PC-3 (cell line): ENCODE measurements around the gene MPND.

ENCODE experiments used
- EZH2 ChIP-seq: fragments of 300-600 bp; sonication (generic); IDR thresholded peaks from one replicate; pipeline ENCODE4 v1.6.1; 2017; ENCODE audit warnings: antibody characterized with exemption, mild to moderate bottlenecking, low read length; ENCODE audit not compliant: unreplicated experiment
- EZH2phosphoT487 ChIP-seq: fragments of 300-600 bp; sonication (generic); IDR thresholded peaks from 2 replicates; pipeline ENCODE4 v1.6.1; 2018; ENCODE audit warnings: mild to moderate bottlenecking, antibody characterized with exemption, low read length, borderline replicate concordance
- TF ChIP-seq, protein P1 (sequence below): fragments of 300-600 bp; sonication (generic); conservative IDR thresholded peaks from 2 replicates; pipeline ENCODE4 v1.5.1; 2017; ENCODE audit warnings: antibody characterized with exemption, low read depth, mild to moderate bottlenecking, low read length

DNA sequence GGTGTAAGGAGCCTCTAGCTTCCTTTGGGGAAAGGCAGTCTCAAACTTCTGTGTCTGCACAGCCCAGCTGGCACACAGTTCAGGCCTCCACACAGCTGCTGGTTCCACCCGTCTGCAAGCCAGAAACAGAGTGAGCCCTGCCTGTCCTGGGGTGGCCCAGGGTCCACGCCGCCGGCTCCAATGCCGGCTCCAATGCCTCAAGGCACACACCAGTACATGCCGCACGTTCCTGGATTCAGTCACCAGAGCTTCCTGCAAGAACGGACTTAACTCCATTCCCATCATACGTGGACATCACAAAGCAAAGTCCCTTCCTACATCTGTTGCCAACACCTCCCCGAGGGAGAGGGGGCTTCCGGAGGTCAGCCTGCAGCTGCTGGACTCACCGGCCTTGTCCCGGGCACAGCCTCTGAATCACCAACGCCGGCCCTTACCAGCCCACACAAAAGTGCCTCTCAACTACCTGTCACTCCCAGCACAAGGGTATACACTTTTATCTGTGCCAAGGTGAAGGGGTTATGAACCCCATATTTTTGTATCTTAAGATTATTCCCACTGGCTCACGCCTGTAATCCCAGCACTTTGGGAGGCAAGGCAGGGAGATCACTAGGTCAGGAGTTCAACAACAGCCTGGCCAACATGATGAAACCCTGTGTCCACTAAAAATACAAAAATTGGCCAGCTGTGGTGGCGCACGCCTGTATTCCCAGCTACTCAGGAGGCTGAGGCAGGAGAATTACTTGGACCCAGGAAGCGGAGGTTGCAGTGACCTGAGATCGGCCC, 48.5 kb downstream of the MPND start:
- TF ChIP-seq, protein P1, sequence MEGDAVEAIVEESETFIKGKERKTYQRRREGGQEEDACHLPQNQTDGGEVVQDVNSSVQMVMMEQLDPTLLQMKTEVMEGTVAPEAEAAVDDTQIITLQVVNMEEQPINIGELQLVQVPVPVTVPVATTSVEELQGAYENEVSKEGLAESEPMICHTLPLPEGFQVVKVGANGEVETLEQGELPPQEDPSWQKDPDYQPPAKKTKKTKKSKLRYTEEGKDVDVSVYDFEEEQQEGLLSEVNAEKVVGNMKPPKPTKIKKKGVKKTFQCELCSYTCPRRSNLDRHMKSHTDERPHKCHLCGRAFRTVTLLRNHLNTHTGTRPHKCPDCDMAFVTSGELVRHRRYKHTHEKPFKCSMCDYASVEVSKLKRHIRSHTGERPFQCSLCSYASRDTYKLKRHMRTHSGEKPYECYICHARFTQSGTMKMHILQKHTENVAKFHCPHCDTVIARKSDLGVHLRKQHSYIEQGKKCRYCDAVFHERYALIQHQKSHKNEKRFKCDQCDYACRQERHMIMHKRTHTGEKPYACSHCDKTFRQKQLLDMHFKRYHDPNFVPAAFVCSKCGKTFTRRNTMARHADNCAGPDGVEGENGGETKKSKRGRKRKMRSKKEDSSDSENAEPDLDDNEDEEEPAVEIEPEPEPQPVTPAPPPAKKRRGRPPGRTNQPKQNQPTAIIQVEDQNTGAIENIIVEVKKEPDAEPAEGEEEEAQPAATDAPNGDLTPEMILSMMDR = no peak
- TF ChIP-seq EZH2 (no peak), EZH2phosphoT487 (no peak)
